ENCODE data around the gene B9D1. TPM values are rescaled to one million over a fixed set of nuclear protein-coding genes. Genes with fewer than 3 reads are reported as not detected.

The B9D1 gene
- polyA plus RNA-seq, 1 of the 3 experiments (the other 2 are of a cell fraction): 81.6 TPM

DNA sequence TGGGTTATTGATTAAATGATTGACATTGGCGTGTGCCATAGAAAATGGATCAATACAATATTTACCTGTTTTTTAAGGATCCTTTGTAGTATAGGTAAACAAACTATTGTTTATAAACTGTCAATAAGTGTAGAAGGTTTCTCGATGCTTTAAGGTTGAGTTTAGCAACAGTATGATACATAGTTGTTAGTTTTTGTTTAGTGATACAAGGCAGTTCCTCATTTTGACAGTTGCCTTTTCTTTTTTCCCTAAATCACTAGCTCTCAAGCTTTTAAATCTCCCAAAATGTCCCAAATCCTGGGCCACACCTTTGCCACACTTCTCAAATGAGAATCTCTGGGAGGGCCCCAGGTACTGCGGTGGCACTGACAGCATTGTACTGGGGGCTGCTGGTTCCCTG, 68.1 kb downstream of the B9D1 start:
- Histone ChIP-seq H3K36me3 (replicated peaks in 1 of 2; ENCODE audit: control insufficient read depth in 1 of 2, insufficient read depth in 2 of 2, low read length in 1 of 2) (peaks cover 0 to 3% of the 10 kb centered on the region in 2 experiments), H3K4me3 (ENCODE audit: low read depth in 2 of 2, low read length in 1 of 2) (no peak overlapping the region), H3K27ac (ENCODE audit: low read depth in 2 of 2, low read length in 1 of 2) (no peak overlapping the region), H2AFZ (ENCODE audit: low read depth) (no peak overlapping the region), H3K27me3 (ENCODE audit: insufficient read depth) (no peaks in the 10 kb centered on the region), H3F3A (replicated peaks; ENCODE audit: insufficient read depth) (no peaks in the 10 kb centered on the region), H3K4me1 (ENCODE audit: control insufficient read depth in 1 of 2, insufficient read depth in 2 of 2, low read depth in 1 of 2, low read length in 1 of 2) (peaks cover 0 to 18% of the 10 kb centered on the region in 2 experiments; a peak in 1 of 4 replicates), H3K9me3 (no peaks in the 10 kb centered on the region), H3K9me2 (no peaks in the 10 kb centered on the region), H3K9ac (no peak overlapping the region), H3K4me2 (no peak overlapping the region), H4K20me1 (ENCODE audit: insufficient read depth) (0 out of 2 replicates have a peak, but pooled peaks cover 13% of the 10 kb centered on the region), H3K79me2 (ENCODE audit: insufficient read depth) (peaks cover 40% of the 10 kb centered on the region)
- 94% methylated on average over 3 of the region's 3 CpGs for WGBS (ENCODE audit: low lambda C conversion rate)
- ChIA-PET CTCF (interaction anchor here (1.4 to 1.5 kb wide), 2 partner anchors 44 to 69 kb away, joined by 3 read pairs; no protein-coding TSS in a partner anchor), POLR2A (interaction anchor here (0.7 kb wide), 1 partner anchor 12 kb away, joined by 3 read pairs; no protein-coding TSS in a partner anchor)
- no peak for DNase-seq
- TF ChIP-seq TCF12 (IDR thresholded peaks at IDR 0.05) (no peak), RCOR1 (IDR thresholded peaks at IDR 0.05; ENCODE audit: low read length) (no peak), MEF2A (IDR thresholded peaks at IDR 0.05; ENCODE audit: borderline replicate concordance, low read depth) (no peak), POLR2AphosphoS5 (IDR thresholded peaks at IDR 0.05; ENCODE audit: low read depth, low read length) (no peak), RXRA (IDR thresholded peaks at IDR 0.05; ENCODE audit: borderline replicate concordance, low read depth) (no peak)
- TF ChIP-seq, protein P1, sequence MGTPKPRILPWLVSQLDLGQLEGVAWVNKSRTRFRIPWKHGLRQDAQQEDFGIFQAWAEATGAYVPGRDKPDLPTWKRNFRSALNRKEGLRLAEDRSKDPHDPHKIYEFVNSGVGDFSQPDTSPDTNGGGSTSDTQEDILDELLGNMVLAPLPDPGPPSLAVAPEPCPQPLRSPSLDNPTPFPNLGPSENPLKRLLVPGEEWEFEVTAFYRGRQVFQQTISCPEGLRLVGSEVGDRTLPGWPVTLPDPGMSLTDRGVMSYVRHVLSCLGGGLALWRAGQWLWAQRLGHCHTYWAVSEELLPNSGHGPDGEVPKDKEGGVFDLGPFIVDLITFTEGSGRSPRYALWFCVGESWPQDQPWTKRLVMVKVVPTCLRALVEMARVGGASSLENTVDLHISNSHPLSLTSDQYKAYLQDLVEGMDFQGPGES (IDR thresholded peaks at IDR 0.05; ENCODE audit: low read depth, low read length): no peak

Small RNA genes within 50 kb of the gene (small RNA-seq; reads per million reads assigned to genes)
- gene MIR1180: 0.17 to 14.1 (median 10.2) reads per million in 7 experiments

Other genes with a start within 250 kb of the B9D1 start
- gene GRAPL, start 235.1 kb downstream of the B9D1 start, polyA plus RNA-seq (2012; rRNA removed): not detected in 2 replicates
- gene EPN2, start 125.4 kb downstream of the B9D1 start, polyA plus RNA-seq (2012; rRNA removed): 34.5 and 38.9 TPM in 2 replicates
- 10.5 and 19.1 TPM in 2 replicates for gene MAPK7, start 15.8 kb upstream of the B9D1 start, polyA plus RNA-seq (2012; rRNA removed)
- gene MFAP4, start 24.5 kb upstream of the B9D1 start, polyA plus RNA-seq (2012; rRNA removed): 112 and 120 TPM in 2 replicates
- 22.6 and 26.9 TPM in 2 replicates for gene RNF112, start 48.5 kb upstream of the B9D1 start, polyA plus RNA-seq (2012; rRNA removed)
- 3.5 and 4.4 TPM in 2 replicates for gene SLC47A1, start 171.1 kb upstream of the B9D1 start, polyA plus RNA-seq (2012; rRNA removed)

Measured in SK-N-SH (cell line).